A549 (cell line): ENCODE data around the gene ASCL5. TPM values are rescaled to one million over a fixed set of nuclear protein-coding genes. Genes with fewer than 3 reads are reported as not detected.
"Not testable (repeated sequence)": the region's sequence is repeated elsewhere in the genome, so short reads cannot be mapped to it uniquely, and the experiment has no call there.

Experiments used
- ATAC-seq, 2 experiments: fragments of 200-7000 bp in 1 of 2; fragments of >200 bp in 1 of 2; cut with Nextera tagmentation in 1 of 2; cut with Tn5 transposase in 1 of 2; 3 replicates each; pipeline versions ENCODE4 v1.8.0 to v1.9.1; 2018 to 2020; ENCODE audit warnings: mild to moderate bottlenecking in 1 of 2, moderate library complexity in 1 of 2
- CTCF ChIA-PET: fragments of 300-600 bp; sonication (Branson Sonifier 250); formaldehyde crosslinking; extraction: SDS; loops from one replicate; lab custom pipeline; 2021; ENCODE audit warnings: antibody characterized with exemption, inconsistent platforms; lab: Yijun Ruan, JAX
- POLR2A ChIA-PET: fragments of 350-600 bp; formaldehyde crosslinking; extraction: SDS; loops from one replicate; lab custom pipeline; 2021; ENCODE audit warnings: antibody characterized with exemption, inconsistent platforms; lab: Yijun Ruan, JAX
- DNase-seq, 2 experiments: peaks; one replicate each; pipeline versions ENCODE4 v3.0.0 to v3.0.0-alpha.2; 2011 to 2016; ENCODE audit warnings: low read depth in 1 of 2, low spot score in 1 of 2
- FAIRE-seq: peaks from 2 replicates; lab custom pipeline; 2011; peaks lifted over from hg19 to GRCh38; lab: Jason Lieb, UNC
- H3K27ac ChIP-seq, 2 experiments: fragments of >200 bp; sonication (Bioruptor Twin); formaldehyde crosslinking; 3 replicates each; pipeline ENCODE4 v1.5.1; 2016 to 2017
- H3K4me1 ChIP-seq: fragments of >200 bp; sonication (Bioruptor Twin); formaldehyde crosslinking; 3 replicates; pipeline ENCODE4 v1.6.1; 2016
- H3K4me2 ChIP-seq: fragments of >200 bp; sonication (Bioruptor Twin); formaldehyde crosslinking; 3 replicates; pipeline ENCODE4 v1.6.1; 2016
- H3K4me3 ChIP-seq: fragments of >200 bp; sonication (Bioruptor Twin); formaldehyde crosslinking; 3 replicates; pipeline ENCODE4 v1.5.1; 2016
- H3K9me3 ChIP-seq: fragments of >200 bp; sonication (Bioruptor Twin); formaldehyde crosslinking; 3 replicates; pipeline ENCODE4 v1.6.1; 2016
- BHLHE40 ChIP-seq: IDR thresholded peaks from 2 replicates; pipeline ENCODE4 v1.6.1; 2012; ENCODE audit warnings: low read depth, low read length, inconsistent platforms
- CHD2 ChIP-seq: fragments of 150-350 bp; IDR thresholded peaks from 2 replicates; pipeline ENCODE4 v1.6.1; 2014; ENCODE audit warnings: low read length; ENCODE audit not compliant: partially characterized antibody
- CHD4 ChIP-seq: fragments of 200-600 bp; sonication (generic); IDR thresholded peaks from 2 replicates; pipeline ENCODE4 v1.6.1; 2016; ENCODE audit warnings: antibody characterized with exemption, mild to moderate bottlenecking, borderline replicate concordance
- FOSB ChIP-seq: fragments of 250-450 bp; sonication (Bioruptor Pico); IDR thresholded peaks from 2 replicates; pipeline ENCODE4 v1.5.0; 2020; ENCODE audit warnings: mild to moderate bottlenecking, moderate library complexity
- MAFK ChIP-seq: fragments of 450-650 bp; IDR thresholded peaks from 2 replicates; pipeline ENCODE4 v1.6.1; 2014; ENCODE audit not compliant: partially characterized antibody
- MAZ ChIP-seq: fragments of 150-350 bp; IDR thresholded peaks from 2 replicates; pipeline ENCODE4 v1.6.1; 2014; ENCODE audit warnings: antibody characterized with exemption, low read depth, low read length, borderline replicate concordance
- MYC ChIP-seq: IDR thresholded peaks from 2 replicates; pipeline ENCODE4 v1.6.1; 2012; ENCODE audit warnings: mild to moderate bottlenecking, inconsistent platforms, low read length, improper control_type of control experiment, borderline replicate concordance
- NR3C1 ChIP-seq: fragments of >200 bp; sonication (Bioruptor Twin); formaldehyde crosslinking; IDR thresholded peaks from 3 replicates; pipeline ENCODE4 v1.6.1; 2017
- POLR2A ChIP-seq: IDR thresholded peaks from 2 replicates; pipeline ENCODE4 v1.6.1; 2012; ENCODE audit warnings: mild to moderate bottlenecking, low read length
- POLR2AphosphoS2 ChIP-seq: conservative IDR thresholded peaks from 2 replicates; pipeline ENCODE4 v1.6.1; 2012; ENCODE audit warnings: low read length, improper control_type of control experiment, inconsistent platforms
- RARB ChIP-seq: fragments of 250-450 bp; sonication (Bioruptor Pico); IDR thresholded peaks from 2 replicates; pipeline ENCODE4 v1.8.0; 2021; ENCODE audit warnings: mild to moderate bottlenecking, moderate library complexity
- RNF2 ChIP-seq: fragments of 200-600 bp; sonication (generic); IDR thresholded peaks from 2 replicates; pipeline ENCODE4 v1.6.1; 2016; ENCODE audit warnings: low read depth, mild to moderate bottlenecking, antibody characterized with exemption, moderate library complexity, borderline replicate concordance
- SREBF2 ChIP-seq: fragments of 450-650 bp; IDR thresholded peaks from 2 replicates; pipeline ENCODE4 v1.6.1; 2014; ENCODE audit warnings: mild to moderate bottlenecking, moderate library complexity
- TFCP2L1 ChIP-seq: fragments of 250-450 bp; sonication (Bioruptor Pico); IDR thresholded peaks from 2 replicates; pipeline ENCODE4 v1.5.0; 2021; ENCODE audit warnings: mild to moderate bottlenecking
- ZFP36 ChIP-seq: fragments of 450-650 bp; IDR thresholded peaks from 2 replicates; pipeline ENCODE4 v1.6.1; 2014; ENCODE audit warnings: borderline replicate concordance; ENCODE audit not compliant: partially characterized antibody
- ZSCAN20 ChIP-seq: fragments of 250-450 bp; sonication (Bioruptor Pico); IDR thresholded peaks from 2 replicates; pipeline ENCODE4 v1.8.0; 2022; ENCODE audit warnings: mild to moderate bottlenecking, moderate library complexity
- WGBS: methylation state at CpG from one replicate; pipeline ENCODE4 v1.1.6; 2017; ENCODE audit errors: missing lambda C conversion rate; 5-methylcytosine and 5-hydroxymethylcytosine counted together
- polyA plus RNA-seq, 4 experiments: library from polyadenylated mRNA; depleted of rRNA in 3 of 4; stranded (reverse); fragments of >200 nt; fragmentation: RNase III in 1 of 4; extraction: RNeasy Plus Mini Kit Qiagen cat#74134 plus additional on column Dnase treatment in 1 of 4; gene quantifications; 2 replicates in 3 of 4; 3 replicates in 1 of 4; pipeline ENCODE4 v1.2.3, GENCODE V29; 2011 to 2017
- TF ChIP-seq, protein P1 (sequence below): IDR thresholded peaks from 2 replicates; pipeline ENCODE4 v1.6.1; 2012; ENCODE audit warnings: low read depth, borderline replicate concordance
- TF ChIP-seq, protein P2 (sequence below): fragments of 250-450 bp; sonication (Bioruptor Pico); IDR thresholded peaks from 2 replicates; pipeline ENCODE4 v1.5.0; 2020; ENCODE audit warnings: low read depth, mild to moderate bottlenecking, moderate library complexity

ASCL5 gene
- polyA plus RNA-seq, 2 of the 4 experiments (the other 2 are of a cell fraction): 0.09 TPM; not detected in 1

DNA sequence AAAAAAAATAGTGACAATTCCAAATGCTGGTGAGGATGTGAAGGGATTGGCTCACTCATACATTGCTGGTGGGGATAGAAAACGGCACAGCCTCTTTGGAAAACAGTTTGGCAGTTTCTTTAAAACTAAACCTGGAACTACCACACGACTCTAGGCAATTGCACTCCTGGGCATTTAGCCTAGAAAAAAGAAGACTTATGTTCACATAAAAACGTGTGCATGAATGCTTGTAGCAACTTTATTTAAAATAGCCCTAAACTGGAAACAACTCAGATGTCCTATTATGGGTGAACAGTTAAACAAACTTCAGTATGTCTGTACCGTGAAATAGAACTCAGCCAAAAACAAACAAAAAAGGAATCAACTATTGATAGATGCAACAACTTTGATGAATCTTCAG is 36.7 kb upstream of the ASCL5 start (continued):
- TF ChIP-seq, protein P1, sequence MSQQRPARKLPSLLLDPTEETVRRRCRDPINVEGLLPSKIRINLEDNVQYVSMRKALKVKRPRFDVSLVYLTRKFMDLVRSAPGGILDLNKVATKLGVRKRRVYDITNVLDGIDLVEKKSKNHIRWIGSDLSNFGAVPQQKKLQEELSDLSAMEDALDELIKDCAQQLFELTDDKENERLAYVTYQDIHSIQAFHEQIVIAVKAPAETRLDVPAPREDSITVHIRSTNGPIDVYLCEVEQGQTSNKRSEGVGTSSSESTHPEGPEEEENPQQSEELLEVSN: no peak
- TF ChIP-seq CHD2: no peak

DNA sequence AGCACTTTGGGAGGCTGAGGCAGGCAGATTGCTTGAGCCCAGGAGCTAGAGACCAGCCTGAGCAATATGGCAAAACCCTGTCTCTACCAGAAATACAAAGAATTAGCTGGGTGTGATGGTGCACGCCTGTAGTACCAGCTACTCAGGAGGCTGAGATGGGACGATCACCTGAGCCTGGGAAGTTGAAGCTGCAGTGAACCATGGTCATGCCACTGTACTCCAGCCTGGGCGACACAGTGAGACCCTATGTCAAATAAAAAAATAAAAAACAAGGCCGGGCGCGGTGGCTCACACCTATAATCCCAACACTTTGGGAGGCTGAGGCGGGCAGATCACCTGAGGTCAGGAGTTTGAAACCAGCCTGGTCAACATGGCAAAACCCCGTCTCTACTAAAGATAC is 36.1 kb upstream of the ASCL5 start:
- H3K9me3 ChIP-seq, ATAC-seq, DNase-seq, CTCF ChIA-PET, H3K4me3 ChIP-seq, H3K27ac ChIP-seq, POLR2A ChIA-PET, H3K4me1 ChIP-seq, FAIRE-seq, H3K4me2 ChIP-seq: not testable (repeated sequence)
- 84% methylated on average over 8 of the region's 8 CpGs for WGBS

DNA sequence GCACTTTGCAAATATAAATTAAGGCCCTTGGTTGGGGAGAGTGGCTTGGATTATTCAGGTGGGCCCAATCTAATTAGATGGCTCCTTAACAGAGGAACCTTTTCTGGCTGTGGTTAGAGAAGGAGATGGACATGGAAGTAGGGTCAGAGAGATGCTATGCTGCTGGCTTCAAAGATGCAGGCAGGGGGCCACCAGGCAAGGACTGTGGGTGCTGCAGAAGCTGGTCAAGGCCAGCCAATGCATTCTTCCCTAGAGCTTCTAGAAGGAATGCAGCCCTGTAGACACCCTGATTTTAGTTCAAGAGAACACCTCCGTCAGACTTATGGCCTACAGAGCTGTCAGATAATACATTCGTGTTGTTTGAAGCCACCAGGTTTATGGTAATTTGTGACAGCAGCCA is 31.0 kb upstream of the ASCL5 start:
- TF ChIP-seq MAFK (no peak), SREBF2 (no peak), RNF2 (no peak)
- TF ChIP-seq, all 56 proteins: peak for 0
- 65% methylated on average over 2 of the region's 2 CpGs for WGBS
- no peak overlapping the region for H3K4me3 ChIP-seq
- FAIRE-seq (no peak), DNase-seq (no peak), ATAC-seq (no peak)
- H3K9me3 ChIP-seq: no peaks in the 10 kb centered on the region
- POLR2A ChIA-PET: no interaction called here
- H3K27ac ChIP-seq: no peak overlapping the region
- H3K4me1 ChIP-seq: peaks cover 6% of the 10 kb centered on the region
- CTCF ChIA-PET: interaction anchor here (1.1 to 4.4 kb wide), 4 partner anchors 9 to 203 kb away, joined by 4 to 32 read pairs (median 10); no protein-coding TSS in a partner anchor
- H3K4me2 ChIP-seq: no peak overlapping the region

DNA sequence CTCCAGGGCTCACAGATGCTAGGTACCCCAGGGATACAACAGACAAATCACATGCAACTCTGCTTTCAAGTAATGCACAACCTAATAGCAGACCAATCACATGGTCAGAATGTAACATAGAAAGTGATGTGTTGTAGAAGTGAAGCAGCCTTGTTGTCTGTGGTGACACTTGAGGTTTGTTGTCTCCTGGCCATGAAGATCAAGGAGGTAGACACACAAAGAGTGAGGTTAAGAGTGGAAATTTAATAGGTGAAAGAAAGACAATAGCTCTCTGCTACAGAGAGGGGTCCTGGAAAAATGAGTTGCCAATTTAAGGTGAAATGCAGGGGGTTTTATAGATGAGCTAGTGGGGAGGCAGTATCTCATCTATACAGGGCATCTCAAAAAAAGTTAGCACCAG is 29.8 kb upstream of the ASCL5 start:
- Histone ChIP-seq H3K4me1 (peaks cover 7% of the 10 kb centered on the region), H3K9me3 (no peaks in the 10 kb centered on the region), H3K4me2 (no peak overlapping the region), H3K4me3 (no peak overlapping the region), H3K27ac (no peak overlapping the region)
- TF ChIP-seq NR3C1: no peak
- TF ChIP-seq RARB: no peak
- TF ChIP-seq FOSB (CRISPR knock-in tag): no peak
- no peak for TF ChIP-seq TFCP2L1 (CRISPR knock-in tag)
- TF ChIP-seq ZFP36: no peak
- FAIRE-seq (no peak), DNase-seq (no peak), ATAC-seq (no peak)
- ChIA-PET CTCF (interaction anchor here (1.5 to 4.4 kb wide), 2 partner anchors 13 to 204 kb away, joined by 5 to 32 read pairs; no protein-coding TSS in a partner anchor), POLR2A (no interaction called here)

DNA sequence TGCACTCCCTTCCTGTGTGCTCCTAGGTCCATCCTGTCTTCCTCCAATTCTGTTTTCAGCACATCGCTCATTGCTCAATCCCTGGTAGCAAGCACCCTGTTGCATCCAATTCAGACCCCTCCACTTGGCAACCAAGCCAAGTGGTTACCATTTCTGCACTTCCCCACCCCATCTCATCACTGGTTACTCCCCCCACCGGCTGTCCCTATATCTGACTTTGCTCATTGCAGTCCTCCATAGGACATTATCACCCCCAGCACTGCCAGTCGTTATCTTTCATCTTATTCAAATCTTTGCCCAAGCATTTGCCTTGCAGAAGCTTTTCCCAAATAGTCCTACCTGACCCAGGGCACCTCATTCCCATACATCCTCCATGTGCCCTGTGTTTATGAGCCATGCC is 29.4 kb upstream of the ASCL5 start:
- 49% methylated on average over 3 of the region's 3 CpGs for WGBS
- DNase-seq (no peak), FAIRE-seq (no peak), ATAC-seq (no peak)
- H3K4me1 ChIP-seq: peaks cover 7% of the 10 kb centered on the region
- no peak overlapping the region for H3K4me3 ChIP-seq
- POLR2A ChIA-PET: no interaction called here
- CTCF ChIA-PET: interaction anchor here (1.1 to 11.5 kb wide), 4 partner anchors 13 to 205 kb away, joined by 3 to 112 read pairs (median 18); no protein-coding TSS in a partner anchor
- H3K27ac ChIP-seq: no peak overlapping the region
- no peaks in the 10 kb centered on the region for H3K9me3 ChIP-seq
- no peak for TF ChIP-seq POLR2A
- no peak for TF ChIP-seq CHD4
- TF ChIP-seq, protein P2, sequence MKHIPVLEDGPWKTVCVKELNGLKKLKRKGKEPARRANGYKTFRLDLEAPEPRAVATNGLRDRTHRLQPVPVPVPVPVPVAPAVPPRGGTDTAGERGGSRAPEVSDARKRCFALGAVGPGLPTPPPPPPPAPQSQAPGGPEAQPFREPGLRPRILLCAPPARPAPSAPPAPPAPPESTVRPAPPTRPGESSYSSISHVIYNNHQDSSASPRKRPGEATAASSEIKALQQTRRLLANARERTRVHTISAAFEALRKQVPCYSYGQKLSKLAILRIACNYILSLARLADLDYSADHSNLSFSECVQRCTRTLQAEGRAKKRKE (CRISPR knock-in tag): no peak
- TF ChIP-seq MAZ: no peak
- TF ChIP-seq POLR2AphosphoS2: no peak
- no peak for TF ChIP-seq NR3C1
- TF ChIP-seq MYC: no peak
- no peak for TF ChIP-seq ZSCAN20 (CRISPR knock-in tag)
- no peak for TF ChIP-seq BHLHE40
- H3K4me2 ChIP-seq: no peak overlapping the region
